GM21367 (cell line): ENCODE measurements around the gene UGT1A7.
"Not testable (repeated sequence)": the region's sequence is repeated elsewhere in the genome, so short reads cannot be mapped to it uniquely, and the experiment has no call there.

Source experiments
- ATAC-seq: cut with Tn5 transposase; IDR thresholded peaks from one replicate; pipeline ENCODE4 v1.9.1; 2021; ENCODE audit not compliant: unreplicated experiment

Gene UGT1A7

DNA sequence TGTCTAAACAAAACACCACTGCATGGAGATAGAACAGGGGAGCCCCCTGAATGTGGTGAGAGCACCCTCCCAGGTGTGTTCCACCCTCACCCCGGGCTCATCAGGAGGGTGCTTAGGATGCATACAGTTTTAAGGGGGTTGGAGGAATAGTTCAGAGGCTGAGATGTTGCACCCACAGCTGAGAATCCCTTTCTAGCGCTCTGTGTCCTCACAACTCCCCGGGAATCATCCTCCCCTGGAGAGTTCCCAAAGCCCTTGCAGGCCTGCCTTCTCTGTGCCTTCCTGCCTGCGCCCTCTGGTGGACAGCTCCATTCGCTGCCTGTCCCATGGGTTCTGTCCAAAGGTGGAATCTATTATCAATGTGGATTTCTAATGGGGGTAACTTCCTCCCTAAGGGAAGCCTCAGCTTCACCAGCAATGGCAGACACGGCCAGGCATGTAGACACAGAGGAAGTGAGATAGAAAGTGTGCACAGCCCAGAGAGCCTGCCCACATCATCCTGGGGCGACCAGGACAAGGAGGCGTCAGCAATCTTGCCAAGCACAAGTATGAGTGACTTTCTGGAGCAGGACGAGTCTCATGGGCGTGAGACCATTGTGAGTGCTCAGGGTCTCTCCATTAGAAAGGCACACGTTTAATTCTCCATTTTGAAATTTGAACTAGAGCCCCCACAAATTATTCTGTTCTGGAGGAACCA lies 29.8 kb downstream of the UGT1A7 start:
- no peak for ATAC-seq

DNA sequence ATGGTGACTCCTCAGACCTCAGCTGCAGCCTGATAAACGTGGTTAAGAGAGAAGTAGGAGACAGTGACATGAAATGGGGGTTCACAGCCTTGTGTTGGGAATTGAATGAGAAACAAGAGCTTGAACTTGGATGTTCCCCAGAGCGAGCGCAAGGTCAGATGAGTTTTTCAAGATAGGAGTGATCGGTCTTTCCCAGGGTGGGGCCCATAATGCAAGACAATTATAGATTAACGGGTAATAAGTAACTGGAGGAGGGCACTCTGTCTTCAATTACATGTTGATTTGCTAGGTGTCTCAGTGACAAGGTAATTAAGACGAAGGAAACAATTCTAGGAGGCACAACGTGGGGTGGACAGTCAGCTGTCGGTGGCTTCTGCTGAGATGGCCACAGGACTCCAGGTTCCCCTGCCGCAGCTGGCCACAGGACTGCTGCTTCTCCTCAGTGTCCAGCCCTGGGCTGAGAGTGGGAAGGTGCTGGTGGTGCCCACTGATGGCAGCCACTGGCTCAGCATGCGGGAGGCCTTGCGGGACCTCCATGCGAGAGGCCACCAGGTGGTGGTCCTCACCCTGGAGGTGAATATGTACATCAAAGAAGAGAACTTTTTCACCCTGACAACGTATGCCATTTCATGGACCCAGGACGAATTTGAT lies 31.0 kb downstream of the UGT1A7 start, which contains the start of gene UGT1A5:
Gene UGT1A5, plus strand, starts transcription at position 297 of the 651 bp plus-strand sequence. Its CDS starts 85 bp downstream, at position 382.
- ATAC-seq: no peak

DNA sequence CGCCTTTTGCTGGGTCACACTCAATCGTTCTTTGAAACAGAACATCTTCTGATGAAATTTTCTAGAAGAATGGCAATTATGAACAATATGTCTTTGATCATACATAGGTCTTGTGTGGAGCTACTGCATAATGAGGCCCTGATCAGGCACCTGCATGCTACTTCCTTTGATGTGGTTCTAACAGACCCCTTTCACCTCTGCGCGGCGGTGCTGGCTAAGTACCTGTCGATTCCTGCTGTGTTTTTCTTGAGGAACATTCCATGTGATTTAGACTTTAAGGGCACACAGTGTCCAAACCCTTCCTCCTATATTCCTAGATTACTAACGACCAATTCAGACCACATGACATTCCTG lies 31.5 kb downstream of the UGT1A7 start:
- ATAC-seq: no peak

DNA sequence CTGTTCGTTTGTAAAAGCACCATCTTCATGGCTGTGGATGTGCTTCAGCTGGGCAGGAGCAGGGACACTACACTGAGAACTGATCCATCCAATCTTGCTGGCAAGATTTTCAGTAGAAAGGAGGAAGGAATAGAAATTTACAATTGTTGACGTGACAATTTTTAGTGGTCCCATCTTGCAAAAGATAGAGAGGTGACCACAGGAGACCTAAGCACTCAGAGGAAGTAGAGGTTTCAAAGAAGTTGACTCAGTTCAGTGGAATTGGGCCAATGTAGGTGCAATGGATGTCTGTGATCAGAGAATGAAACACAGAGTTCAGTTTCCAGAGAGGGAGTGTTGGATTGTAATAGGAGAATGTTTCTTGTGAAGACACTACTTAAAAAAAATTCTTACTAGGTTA lies 32.4 kb downstream of the UGT1A7 start:
- ATAC-seq: no peak

DNA sequence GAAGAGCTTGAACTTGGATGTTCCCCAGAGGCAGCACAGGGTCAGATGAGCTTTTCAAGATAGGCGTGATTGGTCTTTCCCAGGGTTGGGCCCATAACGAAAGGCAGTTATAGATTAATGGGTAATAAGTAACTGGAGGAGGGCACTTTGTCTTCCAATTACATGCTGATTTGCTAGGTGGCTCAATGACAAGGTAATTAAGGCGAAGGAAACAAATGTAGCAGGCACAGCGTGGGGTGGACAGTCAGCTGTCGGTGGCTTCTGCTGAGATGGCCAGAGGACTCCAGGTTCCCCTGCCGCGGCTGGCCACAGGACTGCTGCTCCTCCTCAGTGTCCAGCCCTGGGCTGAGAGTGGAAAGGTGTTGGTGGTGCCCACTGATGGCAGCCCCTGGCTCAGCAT lies 36.9 kb downstream of the UGT1A7 start, which contains the start of gene UGT1A4:
Gene UGT1A4, plus strand, starts transcription at position 185 of the 400 bp plus-strand sequence. Its CDS starts 85 bp downstream, at position 270.
- ATAC-seq: no peak

DNA sequence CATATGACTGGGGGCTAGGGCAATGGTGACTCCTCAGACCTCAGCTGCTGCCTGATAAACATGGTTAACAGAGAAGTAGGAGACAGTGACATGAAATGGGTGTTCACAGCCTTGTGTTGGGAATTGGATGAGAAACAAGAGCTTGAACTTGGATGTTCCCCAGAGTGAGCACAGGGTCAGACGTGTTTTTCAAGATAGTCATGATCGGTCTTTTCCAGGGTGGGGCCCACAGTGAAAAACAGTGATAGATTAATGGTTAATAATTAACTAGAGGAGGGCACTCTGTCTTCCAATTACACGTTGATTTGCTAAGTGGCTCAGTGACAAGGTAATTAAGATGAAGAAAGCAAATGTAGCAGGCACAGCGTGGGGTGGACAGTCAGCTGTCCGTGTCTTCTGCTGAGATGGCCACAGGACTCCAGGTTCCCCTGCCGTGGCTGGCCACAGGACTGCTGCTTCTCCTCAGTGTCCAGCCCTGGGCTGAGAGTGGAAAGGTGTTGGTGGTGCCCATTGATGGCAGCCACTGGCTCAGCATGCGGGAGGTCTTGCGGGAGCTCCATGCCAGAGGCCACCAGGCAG lies 47.1 kb downstream of the UGT1A7 start, which contains the start of gene UGT1A3:
Gene UGT1A3, plus strand, starts transcription at position 320 of the 579 bp plus-strand sequence. Its CDS starts 85 bp downstream, at position 405.
- ATAC-seq: no peak

DNA sequence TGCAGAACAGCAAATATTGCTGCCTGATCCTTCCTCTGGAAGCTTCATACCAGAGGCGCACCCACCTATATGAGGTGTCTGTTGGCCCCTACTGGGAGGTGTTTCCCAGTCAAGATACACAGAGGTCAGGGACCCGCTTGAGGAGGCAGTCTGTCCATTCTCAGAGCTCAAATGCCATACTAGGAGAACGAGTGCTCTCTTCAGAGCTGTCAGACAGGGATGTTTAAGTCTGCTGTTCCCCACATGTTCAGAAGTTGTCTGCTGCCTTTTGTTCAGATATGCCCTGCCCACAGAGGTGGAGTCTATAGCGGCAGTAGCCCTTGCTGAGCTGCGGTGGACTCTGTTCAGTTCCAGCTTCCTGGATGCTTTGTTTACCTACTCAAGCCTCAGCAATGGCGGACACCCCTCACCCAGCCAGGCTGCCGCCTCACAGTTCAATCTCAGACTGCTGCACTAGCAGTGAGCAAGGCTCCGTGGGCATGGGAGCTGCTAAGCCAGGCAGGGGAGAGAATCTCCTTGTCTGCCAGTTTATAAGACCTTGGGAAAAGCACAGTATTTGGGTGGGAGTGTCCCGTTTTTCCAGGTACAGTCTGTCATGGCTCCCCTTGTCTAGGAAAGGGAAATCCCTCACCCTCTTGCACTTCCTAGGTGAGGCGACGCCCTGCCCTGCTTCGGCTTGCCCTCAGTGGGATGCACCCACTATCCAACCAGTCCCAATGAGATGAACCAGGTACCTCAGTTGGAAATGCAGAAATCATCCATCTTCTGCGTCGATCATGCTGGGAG lies 55.4 kb downstream of the UGT1A7 start:
- ATAC-seq: not testable (repeated sequence)

DNA sequence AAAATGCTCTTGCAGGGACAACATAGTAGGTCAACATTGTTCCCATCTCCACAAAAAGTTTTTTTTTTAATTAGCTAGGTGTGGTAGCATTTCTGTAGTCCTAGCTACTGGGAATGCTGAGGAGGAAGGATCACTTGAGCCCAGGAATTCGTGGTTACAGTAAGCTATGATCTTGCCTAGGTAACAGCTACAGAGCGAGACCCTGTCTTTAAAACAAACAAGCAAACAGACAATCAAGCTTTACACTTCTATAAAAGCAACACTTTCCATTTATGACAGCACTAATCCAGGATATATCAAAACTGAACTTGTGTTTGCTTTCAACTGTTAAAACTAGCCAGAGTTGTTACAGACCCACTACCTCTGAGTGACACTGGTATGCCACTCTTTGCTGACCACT lies 59.2 kb downstream of the UGT1A7 start:
- no peak for ATAC-seq

DNA sequence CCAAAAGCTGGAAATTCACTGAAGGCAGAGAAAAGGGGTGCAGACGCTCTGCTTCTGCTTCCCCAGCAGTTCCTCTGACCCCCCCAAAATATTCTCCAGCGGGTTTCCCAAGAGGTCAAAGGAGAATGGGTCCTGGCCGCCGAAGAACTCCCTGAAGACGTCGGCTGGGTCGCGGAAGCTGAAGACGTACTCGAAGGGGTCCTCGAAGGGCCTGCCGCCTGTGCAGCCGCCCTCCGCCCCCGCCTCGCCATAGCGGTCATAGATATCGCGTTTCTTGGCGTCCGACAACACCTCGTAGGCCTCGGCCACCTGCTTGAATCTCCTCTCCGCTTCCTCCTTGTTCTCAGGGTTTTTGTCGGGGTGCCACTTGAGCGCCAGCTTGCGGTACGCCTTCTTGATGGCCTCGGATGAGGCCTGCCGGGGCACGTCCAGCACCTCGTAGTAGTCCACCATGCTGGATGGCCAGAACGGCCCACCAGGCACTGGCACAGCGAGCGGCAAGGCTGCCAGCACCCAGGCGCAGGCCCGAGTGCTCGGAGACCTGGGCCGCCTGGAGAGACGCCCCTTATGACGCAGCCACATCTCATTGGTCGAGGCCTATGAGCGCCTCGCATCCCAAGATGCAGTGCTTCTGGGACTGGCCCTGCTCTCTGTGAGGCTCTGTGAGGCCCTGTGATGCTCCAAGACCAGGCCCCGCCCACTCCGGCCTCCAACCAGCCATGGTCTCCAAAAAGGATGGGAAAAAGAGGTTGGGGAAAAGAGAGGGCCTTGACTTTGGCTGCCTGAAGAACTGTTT lies 62.0 kb downstream of the UGT1A7 start:
- ATAC-seq: no peak

DNA sequence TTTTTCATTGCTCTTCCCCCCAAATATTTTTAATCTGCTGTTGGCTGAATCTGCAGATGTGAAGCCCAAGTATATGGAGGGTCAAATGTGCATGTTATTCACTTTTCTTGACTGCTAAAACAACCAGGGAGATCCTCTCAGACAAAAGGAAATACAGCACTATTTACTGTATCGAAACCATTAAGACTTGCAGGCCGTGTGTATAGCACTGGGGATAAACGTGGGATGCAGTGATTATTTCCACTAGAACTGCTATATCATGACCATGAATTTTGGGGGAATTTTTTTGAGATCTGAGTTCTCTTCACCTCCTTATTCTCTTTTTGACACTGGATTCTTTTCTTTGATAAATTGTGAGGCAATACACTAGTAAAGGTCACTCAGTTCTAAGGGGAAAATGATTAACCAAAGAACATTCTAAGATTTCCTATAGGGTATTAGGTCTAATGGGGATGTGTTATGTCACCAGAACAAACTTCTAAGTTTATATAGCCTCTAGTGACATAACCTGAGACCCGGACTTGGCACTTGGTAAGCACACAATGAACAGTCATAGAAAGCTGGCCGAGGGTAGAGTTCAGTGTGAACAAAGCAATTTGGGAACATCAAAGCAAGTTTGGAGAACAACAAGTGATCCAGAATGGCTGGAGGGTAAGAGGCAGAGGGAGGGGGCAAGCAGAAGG lies 63.5 kb downstream of the UGT1A7 start:
- no peak for ATAC-seq

DNA sequence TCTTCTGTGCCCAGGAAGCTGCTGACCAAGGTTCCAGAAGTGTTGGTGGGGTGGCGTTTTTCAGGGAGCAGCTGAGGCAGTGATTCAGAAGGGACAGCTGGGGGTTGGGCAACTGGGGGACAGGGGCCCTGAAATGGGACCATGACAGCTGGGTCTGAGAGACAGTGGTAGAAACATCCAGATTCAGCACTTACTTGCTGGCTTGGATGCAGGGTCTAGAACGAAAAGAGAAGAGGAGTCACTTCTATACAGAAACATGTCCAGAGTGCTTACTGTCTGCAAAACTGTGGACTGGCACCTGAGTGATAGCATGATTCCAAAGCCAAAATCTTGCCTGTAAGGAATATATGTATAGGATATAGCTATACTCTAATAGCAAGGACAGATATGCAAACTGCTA lies 64.1 kb downstream of the UGT1A7 start:
- not testable (repeated sequence) for ATAC-seq

DNA sequence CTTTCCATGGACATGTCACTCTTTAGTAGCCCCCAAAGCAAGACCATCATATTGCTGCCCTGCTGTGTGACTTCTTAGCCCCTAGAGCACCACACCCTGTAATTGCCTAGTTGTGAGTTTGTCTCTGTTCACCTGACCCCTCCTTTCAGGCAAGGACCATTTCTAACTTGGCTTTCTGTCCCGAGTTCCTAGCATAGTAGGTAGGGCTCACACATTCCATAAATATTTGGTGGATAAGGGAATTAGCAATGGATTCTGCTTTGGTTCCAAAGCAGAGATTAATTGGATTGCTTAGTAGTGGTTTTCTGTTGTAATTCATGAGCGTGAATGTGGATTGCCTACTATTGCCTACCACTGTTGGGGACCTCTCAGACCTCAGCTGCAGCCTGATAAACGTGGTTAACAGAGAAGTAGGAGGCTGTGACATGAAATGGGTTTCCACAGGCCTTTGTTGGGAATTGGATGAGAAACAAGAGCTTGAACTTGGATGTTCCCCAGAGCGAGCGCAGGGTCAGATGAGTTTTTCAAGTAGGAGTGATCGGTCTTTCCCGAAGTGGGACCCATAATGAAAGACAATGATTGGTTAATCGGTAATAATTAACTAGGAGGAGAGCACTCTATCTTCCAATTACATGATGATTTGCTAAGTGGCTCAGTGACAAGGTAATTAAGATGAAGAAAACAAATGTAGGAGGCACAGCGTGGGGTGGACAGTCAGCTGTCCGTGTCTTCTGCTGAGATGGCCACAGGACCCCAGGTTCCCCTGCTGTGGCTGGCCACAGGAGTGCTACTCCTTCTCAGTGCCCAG lies 65.0 kb downstream of the UGT1A7 start:
- ATAC-seq: no peak

DNA sequence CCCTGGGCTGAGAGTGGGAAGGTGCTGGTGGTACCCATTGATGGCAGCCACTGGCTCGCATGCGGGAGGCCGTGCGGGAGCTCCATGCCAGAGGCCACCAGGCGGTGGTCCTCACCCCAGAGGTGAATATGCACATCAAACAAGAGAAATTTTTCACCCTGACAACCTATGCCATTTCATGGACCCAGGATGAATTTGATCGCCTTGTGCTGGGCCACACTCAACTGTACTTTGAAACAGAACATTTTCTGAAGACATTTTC lies 65.5 kb downstream of the UGT1A7 start:
- no peak for ATAC-seq

DNA sequence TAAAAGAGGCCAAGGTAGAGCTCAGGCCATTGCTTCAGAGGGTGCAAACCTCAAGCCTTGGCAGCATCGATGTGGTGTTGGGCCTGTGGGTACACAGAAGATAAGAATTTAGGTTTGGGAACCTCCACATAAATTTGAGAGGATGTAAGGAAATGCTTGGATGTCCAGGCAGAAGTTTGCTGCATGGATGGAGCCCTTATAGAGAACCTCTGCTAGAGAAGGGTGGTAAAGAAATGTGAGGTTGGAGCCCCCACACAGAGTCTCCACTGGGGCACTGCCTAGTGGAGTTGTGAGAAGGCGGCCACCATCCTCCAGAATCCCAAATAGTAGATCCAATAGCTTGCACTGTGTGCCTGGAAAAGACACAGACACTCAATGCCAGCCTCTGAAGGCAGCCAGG lies 69.0 kb downstream of the UGT1A7 start:
- not testable (repeated sequence) for ATAC-seq

DNA sequence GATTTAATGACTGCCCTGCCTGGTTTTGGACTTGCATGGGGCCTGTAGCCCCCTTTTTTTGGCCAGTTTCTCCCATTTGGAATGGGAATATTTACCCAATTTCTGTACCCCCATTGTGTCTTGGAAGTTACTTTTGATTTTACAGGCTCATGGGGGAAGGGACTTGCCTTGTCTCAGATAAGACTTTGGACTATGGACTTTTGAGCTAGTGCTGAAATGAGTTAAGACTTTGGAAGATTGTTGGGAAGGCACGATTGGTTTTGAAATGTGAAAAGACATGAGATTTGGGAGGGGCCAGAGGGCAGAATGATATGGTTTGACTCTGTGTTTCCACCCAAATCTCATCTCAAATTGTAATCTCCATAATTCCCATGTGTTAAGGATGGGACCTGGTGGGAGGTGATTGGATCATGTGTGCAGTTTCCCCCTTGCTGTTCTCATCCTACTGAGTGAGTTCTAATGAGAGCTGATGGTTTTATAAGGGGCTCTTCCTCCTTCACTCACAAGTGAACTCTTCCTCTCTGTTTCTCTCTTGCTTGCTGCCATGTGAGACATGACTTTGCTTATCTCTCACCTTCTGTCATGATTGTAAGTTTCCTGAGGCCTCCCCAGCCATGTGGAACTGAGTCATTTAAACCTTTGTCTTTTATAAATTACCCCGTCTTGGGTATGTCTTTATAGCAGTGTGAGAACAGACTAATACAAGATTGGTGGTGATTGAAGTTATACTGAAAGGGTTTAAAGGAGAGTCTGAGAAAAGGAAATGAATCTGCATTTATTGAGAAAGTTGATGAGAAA lies 69.7 kb downstream of the UGT1A7 start:
- ATAC-seq: not testable (repeated sequence)

DNA sequence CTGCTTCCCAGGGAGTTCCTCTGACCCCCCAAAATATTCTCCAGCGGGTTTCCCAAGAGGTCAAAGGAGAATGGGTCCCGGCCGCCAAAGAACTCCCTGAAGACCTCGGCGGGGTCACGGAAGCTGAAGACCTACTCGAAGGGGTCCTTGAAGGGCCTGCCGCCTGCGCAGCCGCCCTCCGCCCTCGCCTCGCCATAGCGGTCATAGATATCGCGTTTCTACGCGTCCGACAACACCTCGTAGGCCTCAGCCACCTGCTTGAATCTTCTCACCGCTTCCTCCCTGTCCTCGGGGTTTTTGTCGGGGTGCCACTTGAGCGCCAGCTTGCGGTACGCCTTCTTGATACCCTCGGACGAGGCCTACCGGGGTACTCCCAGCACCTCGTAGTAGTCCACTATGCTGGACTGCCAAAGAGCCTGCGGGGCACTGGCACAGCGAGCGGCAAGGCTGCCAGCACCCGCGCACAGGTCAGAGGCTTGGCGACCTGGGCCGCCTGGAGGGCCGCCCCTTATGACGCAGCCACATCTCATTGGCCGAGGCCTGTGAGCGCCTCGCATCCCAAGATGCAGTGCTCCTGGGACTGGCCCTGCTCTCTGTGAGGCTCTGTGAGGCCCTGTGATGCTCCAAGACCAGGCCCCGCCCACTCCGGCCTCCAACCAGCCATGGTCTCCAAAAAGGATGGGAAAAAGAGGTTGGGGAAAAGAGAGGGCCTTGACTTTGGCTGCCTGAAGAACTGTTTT lies 73.3 kb downstream of the UGT1A7 start:
- no peak for ATAC-seq

DNA sequence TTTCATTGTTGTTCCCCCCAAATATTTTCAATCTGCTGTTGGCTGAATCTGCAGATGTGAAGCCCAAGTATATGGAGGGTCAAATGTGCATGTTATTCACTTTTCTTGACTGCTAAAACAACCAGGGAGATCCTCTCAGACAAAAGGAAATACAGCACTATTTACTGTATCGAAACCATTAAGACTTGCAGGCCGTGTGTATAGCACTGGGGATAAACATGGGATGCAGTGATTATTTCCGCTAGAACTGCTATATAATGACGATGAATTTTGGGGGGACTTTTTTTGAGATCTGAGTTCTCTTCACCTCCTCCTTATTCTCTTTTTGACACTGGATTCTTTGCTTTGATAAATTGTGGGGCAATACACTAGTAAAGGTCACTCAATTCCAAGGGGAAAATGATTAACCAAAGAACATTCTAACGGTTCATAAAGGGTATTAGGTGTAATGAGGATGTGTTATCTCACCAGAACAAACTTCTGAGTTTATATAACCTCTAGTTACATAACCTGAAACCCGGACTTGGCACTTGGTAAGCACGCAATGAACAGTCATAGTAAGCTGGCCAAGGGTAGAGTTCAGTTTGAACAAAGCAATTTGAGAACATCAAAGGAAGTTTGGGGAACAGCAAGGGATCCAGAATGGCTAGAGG lies 74.9 kb downstream of the UGT1A7 start:
- ATAC-seq: no peak
